Brain microvascular endothelial cell (primary cell): ENCODE measurements around the gene DYNLT2B.
"Not testable (repeated sequence)": the region's sequence is repeated elsewhere in the genome, so short reads cannot be mapped to it uniquely, and the experiment has no call there.

Experiments used
- DNase-seq: peaks from one replicate; pipeline ENCODE4 v3.0.0-alpha.2; 2020
- H3K27ac ChIP-seq: fragments of 250-450 bp; sonication (Bioruptor Pico); 2 replicates; pipeline ENCODE4 v1.5.1; 2020; ENCODE audit warnings: mild to moderate bottlenecking, moderate library complexity
- H3K27me3 ChIP-seq: fragments of 250-450 bp; sonication (Bioruptor Pico); replicated peaks from 2 replicates; pipeline ENCODE4 v1.5.1; 2020; ENCODE audit warnings: mild to moderate bottlenecking
- H3K36me3 ChIP-seq: fragments of 250-450 bp; sonication (Bioruptor Pico); replicated peaks from 2 replicates; pipeline ENCODE4 v1.5.1; 2020; ENCODE audit warnings: mild to moderate bottlenecking
- H3K4me3 ChIP-seq: 2 replicates; pipeline ENCODE4 v1.5.1; 2011; ENCODE audit warnings: low read depth, mild to moderate bottlenecking, control low read depth, low read length, moderate library complexity
- in situ Hi-C: cut with HindIII; loops from 2 replicates; pipeline ENCODE4 v1.10.0; 2017; ENCODE audit warnings: low sequenced_read_pairs, low pct_ligation_motif_present
- TF ChIP-seq, protein P1 (sequence below): IDR thresholded peaks from 2 replicates; pipeline ENCODE4 v1.5.1; 2011; ENCODE audit warnings: low read depth, mild to moderate bottlenecking, moderate library complexity, low read length, control low read depth, inconsistent platforms; ENCODE audit errors: missing control alignments

The DYNLT2B gene

DNA sequence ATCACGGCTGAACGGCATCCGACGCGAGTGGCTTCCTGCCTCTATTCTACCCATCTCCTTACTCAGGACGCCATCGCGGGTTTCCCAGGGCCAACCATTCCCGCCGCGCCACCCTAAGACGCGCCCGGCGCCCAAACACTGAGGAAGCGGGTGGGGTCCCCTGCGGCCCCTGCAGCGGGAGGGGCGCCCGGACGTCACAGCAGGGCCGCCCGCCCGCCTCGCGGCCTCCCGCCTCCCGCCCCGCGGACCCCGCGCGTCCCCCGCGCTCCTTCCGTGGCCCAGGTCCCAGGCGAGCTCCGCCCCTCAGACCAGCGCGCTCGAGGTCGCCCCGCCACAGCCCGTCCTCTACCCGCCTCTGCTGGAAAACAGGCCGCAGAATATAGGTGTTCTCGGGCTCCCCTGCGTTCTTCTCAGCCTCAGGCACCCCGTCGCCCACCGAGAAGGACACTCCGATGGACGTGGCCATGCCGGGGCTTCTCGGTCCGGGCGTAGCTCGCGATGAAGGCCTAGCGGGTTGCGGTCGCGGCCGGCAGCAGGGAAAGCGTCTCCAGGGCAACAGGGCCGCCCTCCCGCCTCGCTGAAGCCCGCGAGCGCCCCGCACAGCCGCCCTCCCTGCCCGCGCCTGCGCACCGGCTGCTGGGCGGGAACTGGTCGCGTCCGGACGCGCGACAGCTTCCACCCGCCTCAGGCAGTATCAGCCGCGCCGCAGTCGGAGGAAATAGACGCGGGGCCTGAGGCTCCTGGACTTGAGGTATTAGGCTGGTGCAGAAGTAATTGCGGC, at the start of gene DYNLT2B:
TSS of gene DYNLT2B (minus strand) at position 554 of the 781 bp plus-strand sequence. CDS start at position 466, 88 bp downstream.
- peak; percentile 81 for DNase-seq
- in situ Hi-C loops: no loop called here
- H3K27ac ChIP-seq: peak within 1 kb of the TSS; percentile 80
- TF ChIP-seq, protein P1, sequence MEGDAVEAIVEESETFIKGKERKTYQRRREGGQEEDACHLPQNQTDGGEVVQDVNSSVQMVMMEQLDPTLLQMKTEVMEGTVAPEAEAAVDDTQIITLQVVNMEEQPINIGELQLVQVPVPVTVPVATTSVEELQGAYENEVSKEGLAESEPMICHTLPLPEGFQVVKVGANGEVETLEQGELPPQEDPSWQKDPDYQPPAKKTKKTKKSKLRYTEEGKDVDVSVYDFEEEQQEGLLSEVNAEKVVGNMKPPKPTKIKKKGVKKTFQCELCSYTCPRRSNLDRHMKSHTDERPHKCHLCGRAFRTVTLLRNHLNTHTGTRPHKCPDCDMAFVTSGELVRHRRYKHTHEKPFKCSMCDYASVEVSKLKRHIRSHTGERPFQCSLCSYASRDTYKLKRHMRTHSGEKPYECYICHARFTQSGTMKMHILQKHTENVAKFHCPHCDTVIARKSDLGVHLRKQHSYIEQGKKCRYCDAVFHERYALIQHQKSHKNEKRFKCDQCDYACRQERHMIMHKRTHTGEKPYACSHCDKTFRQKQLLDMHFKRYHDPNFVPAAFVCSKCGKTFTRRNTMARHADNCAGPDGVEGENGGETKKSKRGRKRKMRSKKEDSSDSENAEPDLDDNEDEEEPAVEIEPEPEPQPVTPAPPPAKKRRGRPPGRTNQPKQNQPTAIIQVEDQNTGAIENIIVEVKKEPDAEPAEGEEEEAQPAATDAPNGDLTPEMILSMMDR: no peak
- no peaks in the 10 kb centered on the region for H3K36me3 ChIP-seq
- peak within 1 kb of the TSS; percentile 84 for H3K4me3 ChIP-seq
- no peaks in the 10 kb centered on the region for H3K27me3 ChIP-seq

DNA sequence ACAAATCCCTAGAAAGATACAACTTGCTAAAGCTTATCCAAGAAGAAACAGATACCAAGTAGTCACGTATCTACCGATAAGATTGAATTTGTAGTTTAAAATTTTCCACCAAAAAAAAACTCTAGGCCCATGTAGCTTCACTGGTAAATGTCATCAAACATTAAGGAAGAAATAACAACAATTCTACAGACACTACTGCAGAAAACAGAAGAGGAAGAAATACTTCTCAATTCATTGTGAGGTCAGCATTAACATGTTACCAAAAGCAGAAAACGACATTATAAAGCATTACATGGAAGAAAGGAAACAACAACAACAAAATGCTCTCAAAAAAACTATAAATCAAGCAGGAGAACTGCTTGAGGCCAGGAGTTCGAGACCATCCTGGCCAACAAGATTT, 47.7 kb upstream of the DYNLT2B start:
- no peaks in the 10 kb centered on the region for H3K27me3 ChIP-seq
- DNase-seq: no peak
- H3K36me3 ChIP-seq: peaks cover 23% of the 10 kb centered on the region
- no peak overlapping the region for H3K27ac ChIP-seq
- no peak overlapping the region for H3K4me3 ChIP-seq
- in situ Hi-C loops: no loop called here
- TF ChIP-seq, protein P1: no peak

DNA sequence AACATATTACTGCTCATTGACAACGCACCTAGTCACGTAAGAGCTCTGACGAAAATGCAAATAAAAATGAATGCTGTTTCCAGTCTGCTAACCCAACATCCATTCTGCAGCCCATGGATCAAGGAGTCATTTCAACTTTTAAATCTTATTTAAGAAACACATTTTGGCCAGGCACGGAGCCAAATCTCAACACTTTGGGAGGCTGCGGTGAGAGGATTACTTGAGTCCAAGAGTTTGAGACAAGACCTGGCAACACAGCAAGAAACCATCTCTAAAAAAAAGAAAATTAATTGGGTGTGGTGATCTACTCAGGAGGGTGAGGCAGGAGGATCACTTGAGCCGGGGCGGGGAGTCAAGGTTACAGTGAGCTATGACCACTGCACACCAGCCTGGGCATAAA, 42.5 kb upstream of the DYNLT2B start:
- no peaks in the 10 kb centered on the region for H3K27me3 ChIP-seq
- in situ Hi-C loops: no loop called here
- TF ChIP-seq, protein P1: no peak
- no peak overlapping the region for H3K27ac ChIP-seq
- H3K4me3 ChIP-seq: no peak overlapping the region
- peaks cover 49% of the 10 kb centered on the region for H3K36me3 ChIP-seq
- DNase-seq: no peak

DNA sequence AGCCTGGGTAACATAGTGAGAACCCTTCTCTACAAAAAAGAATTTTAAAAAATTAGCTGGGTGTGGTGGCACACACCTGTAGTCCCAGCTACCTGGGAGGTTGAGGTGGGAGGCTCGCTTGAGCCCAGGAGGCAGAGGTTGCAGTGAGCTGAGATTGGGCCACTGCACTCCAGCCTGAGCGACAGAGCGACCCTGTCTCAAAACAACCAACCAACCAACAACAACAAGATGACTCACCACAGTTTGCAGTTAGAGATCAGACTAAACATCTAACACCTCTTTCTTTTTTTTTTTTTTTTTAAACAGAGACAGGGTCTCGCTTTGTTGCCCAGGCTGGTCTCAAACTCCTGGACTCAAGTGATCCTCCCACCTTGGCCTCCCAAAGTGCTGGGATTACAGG, 40.5 kb upstream of the DYNLT2B start:
- H3K27ac ChIP-seq: not testable (repeated sequence)

DNA sequence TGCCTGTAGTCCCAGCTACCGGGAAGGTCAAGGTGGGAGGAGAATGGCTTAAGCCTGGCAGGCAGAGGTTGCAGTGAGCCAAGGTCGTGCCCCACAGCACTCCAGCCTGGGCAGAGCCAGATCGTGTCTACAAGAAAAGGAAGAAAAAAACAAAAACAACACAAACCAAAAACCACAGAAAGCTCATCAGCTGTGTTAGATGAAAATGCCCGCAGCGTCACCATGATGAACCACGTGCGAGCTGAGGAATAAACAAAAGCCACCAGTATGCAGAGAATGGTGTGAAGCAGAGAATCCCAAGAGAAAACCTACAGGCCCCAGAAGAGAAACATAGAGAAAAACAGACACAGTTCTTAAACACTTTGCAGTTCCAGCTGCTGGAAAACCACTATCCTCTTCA, 39.9 kb upstream of the DYNLT2B start:
- peaks cover 60% of the 10 kb centered on the region for H3K36me3 ChIP-seq
- H3K4me3 ChIP-seq: no peak overlapping the region
- no peak for DNase-seq
- in situ Hi-C loops: no loop called here
- TF ChIP-seq, protein P1: no peak
- H3K27me3 ChIP-seq: no peaks in the 10 kb centered on the region
- H3K27ac ChIP-seq: no peak overlapping the region

More for the DNA sequence above, 40.5 kb upstream of the DYNLT2B start:
- in situ Hi-C loops, H3K4me3 ChIP-seq, DNase-seq, H3K27me3 ChIP-seq: not testable (repeated sequence)
- H3K36me3 ChIP-seq: peaks cover 64% of the 10 kb centered on the region

DNA sequence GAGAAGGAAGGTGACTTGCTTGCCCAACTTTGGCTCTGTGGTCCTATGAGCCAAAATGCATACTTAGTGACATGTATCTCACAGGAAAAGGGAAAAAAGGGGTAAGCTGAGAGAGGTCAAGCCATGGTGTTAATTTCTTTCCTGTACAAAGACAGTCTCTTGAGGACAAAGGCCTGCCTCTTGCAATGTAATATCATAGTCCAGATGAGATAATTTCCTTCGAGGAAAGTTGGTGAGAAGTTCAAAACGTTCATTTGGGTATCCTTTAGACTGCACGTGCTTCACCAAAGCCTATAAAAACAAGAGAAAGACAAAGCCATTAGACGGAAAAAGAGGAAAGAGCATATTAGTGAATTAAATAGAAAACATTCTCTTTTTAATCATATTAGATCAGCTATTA, 38.5 kb upstream of the DYNLT2B start:
- DNase-seq: no peak
- Histone ChIP-seq H3K27me3 (no peaks in the 10 kb centered on the region), H3K36me3 (peaks cover 50% of the 10 kb centered on the region), H3K27ac (no peak overlapping the region), H3K4me3 (no peak overlapping the region)
- TF ChIP-seq, protein P1: no peak
- in situ Hi-C loops: no loop called here
